Measurements from ENCODE around the gene CHD1L.

Gene CHD1L

DNA sequence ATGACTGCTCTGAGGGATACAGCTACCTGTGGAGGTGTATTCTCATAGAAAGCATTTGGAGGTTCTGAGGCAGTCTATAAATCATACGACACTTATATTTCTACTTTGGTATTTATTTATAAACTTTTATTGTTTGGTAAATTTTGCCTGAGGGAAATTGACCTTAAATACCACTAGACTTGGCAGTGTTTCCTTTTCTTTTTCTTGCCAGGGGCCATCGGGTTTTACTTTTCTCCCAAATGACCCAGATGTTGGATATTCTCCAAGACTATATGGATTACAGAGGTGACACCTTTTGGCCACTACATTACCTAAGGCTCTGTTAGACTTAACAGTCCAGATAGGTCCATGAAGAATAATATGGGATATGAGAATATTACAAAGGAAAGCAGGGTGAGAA, 28.2 kb downstream of the CHD1L start:
- Histone ChIP-seq H3K9ac (ENCODE audit: low read length) (no peak overlapping the region), H4K20me1 (ENCODE audit: insufficient read depth, low read length) (no peaks in the 10 kb centered on the region), H3K79me2 (ENCODE audit: insufficient read depth, low read length) (no peaks in the 10 kb centered on the region), H3K4me1 (ENCODE audit: insufficient read depth, low read length, severe bottlenecking) (no peaks in the 10 kb centered on the region), H2AFZ (ENCODE audit: low read length) (no peak overlapping the region), H3K9me3 (ENCODE audit: low read length) (no peaks in the 10 kb centered on the region), H3K27me3 (ENCODE audit: insufficient read depth, low read length) (no peaks in the 10 kb centered on the region), H3K27ac (ENCODE audit: low read depth, low read length, poor library complexity, severe bottlenecking) (no peak overlapping the region), H3K4me3 (ENCODE audit: low read depth, low read length, poor library complexity, severe bottlenecking) (no peak overlapping the region), H3K9me2 (ENCODE audit: low read depth, low read length) (no peaks in the 10 kb centered on the region), H3K4me2 (ENCODE audit: low read length) (no peak overlapping the region), H3F3A (ENCODE audit: insufficient read depth, low read length) (no peaks in the 10 kb centered on the region), H3K36me3 (ENCODE audit: insufficient read depth, low read length) (peaks cover 76% of the 10 kb centered on the region; the same call in 1 of the 2 replicates)
- TF ChIP-seq, protein P1, sequence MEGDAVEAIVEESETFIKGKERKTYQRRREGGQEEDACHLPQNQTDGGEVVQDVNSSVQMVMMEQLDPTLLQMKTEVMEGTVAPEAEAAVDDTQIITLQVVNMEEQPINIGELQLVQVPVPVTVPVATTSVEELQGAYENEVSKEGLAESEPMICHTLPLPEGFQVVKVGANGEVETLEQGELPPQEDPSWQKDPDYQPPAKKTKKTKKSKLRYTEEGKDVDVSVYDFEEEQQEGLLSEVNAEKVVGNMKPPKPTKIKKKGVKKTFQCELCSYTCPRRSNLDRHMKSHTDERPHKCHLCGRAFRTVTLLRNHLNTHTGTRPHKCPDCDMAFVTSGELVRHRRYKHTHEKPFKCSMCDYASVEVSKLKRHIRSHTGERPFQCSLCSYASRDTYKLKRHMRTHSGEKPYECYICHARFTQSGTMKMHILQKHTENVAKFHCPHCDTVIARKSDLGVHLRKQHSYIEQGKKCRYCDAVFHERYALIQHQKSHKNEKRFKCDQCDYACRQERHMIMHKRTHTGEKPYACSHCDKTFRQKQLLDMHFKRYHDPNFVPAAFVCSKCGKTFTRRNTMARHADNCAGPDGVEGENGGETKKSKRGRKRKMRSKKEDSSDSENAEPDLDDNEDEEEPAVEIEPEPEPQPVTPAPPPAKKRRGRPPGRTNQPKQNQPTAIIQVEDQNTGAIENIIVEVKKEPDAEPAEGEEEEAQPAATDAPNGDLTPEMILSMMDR (IDR thresholded peaks at IDR 0.05; ENCODE audit: low read length) = no peak
- no peak for TF ChIP-seq EZH2 (IDR thresholded peaks at IDR 0.05; ENCODE audit: borderline replicate concordance, low read length)

DNA sequence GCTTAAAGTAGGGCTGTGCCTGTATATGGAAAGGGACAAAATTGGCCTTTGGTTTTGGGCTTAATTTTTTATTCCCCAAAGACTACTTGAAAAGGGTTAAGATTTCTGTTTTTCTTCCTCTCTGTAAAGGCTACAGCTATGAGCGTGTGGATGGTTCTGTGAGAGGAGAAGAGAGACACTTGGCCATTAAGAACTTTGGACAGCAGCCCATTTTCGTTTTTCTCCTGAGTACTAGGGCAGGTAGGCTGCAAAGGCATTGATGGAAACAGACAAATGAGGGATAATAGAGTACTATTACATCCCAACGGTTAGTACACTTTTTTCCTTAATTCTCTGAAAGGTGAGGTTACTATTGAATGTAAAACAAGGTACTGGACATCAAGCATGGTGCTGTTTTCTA, 29.6 kb downstream of the CHD1L start:
- Histone ChIP-seq H2AFZ (ENCODE audit: low read length) (no peak overlapping the region), H4K20me1 (ENCODE audit: insufficient read depth, low read length) (no peaks in the 10 kb centered on the region), H3K27ac (ENCODE audit: low read depth, low read length, poor library complexity, severe bottlenecking) (no peak overlapping the region), H3F3A (ENCODE audit: insufficient read depth, low read length) (no peaks in the 10 kb centered on the region), H3K4me3 (ENCODE audit: low read depth, low read length, poor library complexity, severe bottlenecking) (no peak overlapping the region), H3K36me3 (ENCODE audit: insufficient read depth, low read length) (peaks cover 75% of the 10 kb centered on the region), H3K4me1 (ENCODE audit: insufficient read depth, low read length, severe bottlenecking) (no peaks in the 10 kb centered on the region), H3K4me2 (ENCODE audit: low read length) (no peak overlapping the region), H3K79me2 (ENCODE audit: insufficient read depth, low read length) (no peaks in the 10 kb centered on the region), H3K9ac (ENCODE audit: low read length) (no peak overlapping the region), H3K9me2 (ENCODE audit: low read depth, low read length) (no peaks in the 10 kb centered on the region), H3K9me3 (ENCODE audit: low read length) (no peaks in the 10 kb centered on the region), H3K27me3 (ENCODE audit: insufficient read depth, low read length) (no peaks in the 10 kb centered on the region)
- TF ChIP-seq, protein P1 (IDR thresholded peaks at IDR 0.05; ENCODE audit: low read length) = no peak
- TF ChIP-seq EZH2 (IDR thresholded peaks at IDR 0.05; ENCODE audit: borderline replicate concordance, low read length) = no peak

DNA sequence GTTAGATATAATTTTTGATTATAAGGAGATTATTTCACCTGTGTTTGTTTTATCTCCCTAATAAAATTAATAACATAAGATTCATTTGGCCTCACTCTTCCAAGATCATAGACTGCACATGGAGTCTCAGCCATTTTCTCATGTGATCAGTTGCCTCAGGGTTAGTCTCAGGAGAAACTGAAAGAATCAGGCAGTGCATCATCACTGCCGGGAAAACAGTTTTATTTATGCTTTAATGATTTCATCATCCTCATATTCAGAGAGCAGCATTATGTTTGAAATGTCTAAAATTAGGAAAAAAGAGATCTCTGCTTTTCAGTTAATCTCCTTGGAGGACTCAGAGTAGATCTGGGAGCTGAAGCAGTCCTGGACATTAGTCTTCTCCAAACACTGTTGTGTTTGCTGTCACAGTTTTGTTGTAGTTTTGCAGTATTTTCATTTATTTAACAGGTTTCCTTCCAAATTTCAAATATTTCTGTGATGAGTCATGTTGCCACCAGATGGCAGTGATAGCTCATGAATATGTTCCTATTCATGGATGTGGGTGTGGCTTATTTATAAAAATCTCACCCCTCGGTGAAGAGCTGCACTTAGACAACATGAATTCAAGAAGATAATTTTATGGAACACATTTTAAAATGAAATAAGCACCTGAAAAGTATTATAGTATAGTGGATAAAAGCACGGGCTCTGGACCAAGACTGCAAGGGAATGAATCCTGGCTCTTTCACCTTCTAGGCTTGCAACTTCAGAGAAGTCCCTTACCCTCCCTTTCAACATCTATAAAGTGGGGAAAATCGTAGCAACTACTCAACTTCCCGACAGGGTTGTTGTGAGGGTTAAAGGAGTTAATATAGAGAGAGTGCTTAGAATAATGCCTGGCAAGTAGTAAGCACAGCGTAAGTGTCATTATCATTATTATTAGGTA, 31.2 kb downstream of the CHD1L start:
- Histone ChIP-seq H3K9me3 (ENCODE audit: low read length) (no peaks in the 10 kb centered on the region), H3K27me3 (ENCODE audit: insufficient read depth, low read length) (no peaks in the 10 kb centered on the region), H2AFZ (ENCODE audit: low read length) (no peak overlapping the region), H3K36me3 (ENCODE audit: insufficient read depth, low read length) (peaks cover 72% of the 10 kb centered on the region), H3K27ac (ENCODE audit: low read depth, low read length, poor library complexity, severe bottlenecking) (no peak overlapping the region), H3K4me3 (ENCODE audit: low read depth, low read length, poor library complexity, severe bottlenecking) (no peak overlapping the region), H3K9ac (ENCODE audit: low read length) (no peak overlapping the region), H4K20me1 (ENCODE audit: insufficient read depth, low read length) (no peaks in the 10 kb centered on the region), H3F3A (ENCODE audit: insufficient read depth, low read length) (no peaks in the 10 kb centered on the region), H3K79me2 (ENCODE audit: insufficient read depth, low read length) (no peaks in the 10 kb centered on the region), H3K9me2 (ENCODE audit: low read depth, low read length) (no peaks in the 10 kb centered on the region), H3K4me1 (ENCODE audit: insufficient read depth, low read length, severe bottlenecking) (no peaks in the 10 kb centered on the region), H3K4me2 (ENCODE audit: low read length) (no peak overlapping the region)
- TF ChIP-seq EZH2 (IDR thresholded peaks at IDR 0.05; ENCODE audit: borderline replicate concordance, low read length) = no peak
- TF ChIP-seq, protein P1 (IDR thresholded peaks at IDR 0.05; ENCODE audit: low read length) = peak; percentile 71

All from OCI-LY1 (cell line).